ENCODE results near the gene RELL1.

Gene RELL1

GRCh38 chr4:37686373-37687193 is at the start of gene RELL1:
Gene RELL1, minus strand, starts transcription at chr4:37686376. Its CDS starts 89 bp downstream, at chr4:37686287.
- DNase-seq (ENCODE audit: low read depth), result peak; percentile 98

GRCh38 chr4:37735578-37735977 is 49.4 kb upstream of the RELL1 start:
- DNase-seq (ENCODE audit: low read depth), result no peak

GRCh38 chr4:37734989-37735388 is 48.8 kb upstream of the RELL1 start:
- DNase-seq (ENCODE audit: low read depth), result no peak

- no peak for DNase-seq (ENCODE audit: low read depth)
These were observed 47.2 kb upstream of the RELL1 start for GRCh38 chr4:37733240-37733867.

GRCh38 chr4:37732526-37733186 is 46.5 kb upstream of the RELL1 start:
- no peak for DNase-seq (ENCODE audit: low read depth)

- DNase-seq (ENCODE audit: low read depth), result no peak
These were observed 43.5 kb upstream of the RELL1 start for GRCh38 chr4:37729649-37730004.

GRCh38 chr4:37728064-37728463 is 41.9 kb upstream of the RELL1 start:
- no peak for DNase-seq (ENCODE audit: low read depth)

GRCh38 chr4:37727635-37728034 is 41.5 kb upstream of the RELL1 start:
- DNase-seq (ENCODE audit: low read depth), result no peak

- DNase-seq (ENCODE audit: low read depth), result peak; percentile 64
These were observed 40.5 kb upstream of the RELL1 start for GRCh38 chr4:37726666-37727065.

GRCh38 chr4:37725718-37726117 is 39.5 kb upstream of the RELL1 start:
- no peak for DNase-seq (ENCODE audit: low read depth)

- no peak for DNase-seq (ENCODE audit: low read depth)
These were observed 36.9 kb upstream of the RELL1 start for GRCh38 chr4:37723067-37723466.

- no peak for DNase-seq (ENCODE audit: low read depth)
These were observed 35.9 kb upstream of the RELL1 start for GRCh38 chr4:37721995-37722638.

GRCh38 chr4:37719021-37719420 is 32.8 kb upstream of the RELL1 start:
- DNase-seq (ENCODE audit: low read depth), result no peak

- no peak for DNase-seq (ENCODE audit: low read depth)
These were observed 31.4 kb upstream of the RELL1 start for GRCh38 chr4:37717576-37717975.

- DNase-seq (ENCODE audit: low read depth), result no peak
These were observed 29.8 kb upstream of the RELL1 start for GRCh38 chr4:37715889-37716402.

- no peak for DNase-seq (ENCODE audit: low read depth)
These were observed 24.3 kb upstream of the RELL1 start for GRCh38 chr4:37710491-37710890.

GRCh38 chr4:37706032-37706431 is 19.9 kb upstream of the RELL1 start:
- DNase-seq (ENCODE audit: low read depth), result no peak

- no peak for DNase-seq (ENCODE audit: low read depth)
These were observed 19.4 kb upstream of the RELL1 start for GRCh38 chr4:37705571-37705970.

- DNase-seq (ENCODE audit: low read depth), result no peak
These were observed 13.8 kb upstream of the RELL1 start for GRCh38 chr4:37699868-37700481.

- no peak for DNase-seq (ENCODE audit: low read depth)
These were observed 11.4 kb upstream of the RELL1 start for GRCh38 chr4:37697566-37697965.

- peak; percentile 91 for DNase-seq (ENCODE audit: low read depth)
These were observed 7.4 kb upstream of the RELL1 start for GRCh38 chr4:37693450-37694190.
